Stomach (tissue), 9 donors: Measurements from ENCODE around the gene TNS3. TPM values are rescaled to one million over a fixed set of nuclear protein-coding genes. Genes with fewer than 3 reads are reported as not detected.
A peak's percentile ranks its signal among the peaks of the same experiment; 100 is the strongest.

ENCODE experiments used
- DNase-seq, 2 donors: peaks; one replicate each; pipeline versions ENCODE4 v3.0.0 to v3.0.0-alpha.2; 2013 to 2019
- H3K27ac ChIP-seq, 5 donors: fragments of 200-600 bp in 4 of 5; sonication (generic) in 4 of 5; one replicate each; pipeline ENCODE4 v1.5.1; 2013 to 2019; ENCODE audit warnings: mild to moderate bottlenecking in 1 of 5, moderate library complexity in 1 of 5
- H3K27me3 ChIP-seq, 3 donors: fragments of 200-600 bp; sonication (generic); one replicate each; pipeline ENCODE4 v1.5.1; 2017 to 2019; ENCODE audit warnings: mixed run types in 1 of 3
- H3K36me3 ChIP-seq, 4 donors: fragments of 200-600 bp; sonication (generic); 1 replicate in 3 of 4; 2 replicates in 1 of 4; pipeline ENCODE4 v1.5.1; 2016 to 2019
- H3K4me1 ChIP-seq, 4 donors: fragments of 200-600 bp; sonication (generic); one replicate each; pipeline ENCODE4 v1.5.1; 2016 to 2019
- H3K4me3 ChIP-seq, 4 donors: fragments of 200-600 bp; sonication (generic) in 3 of 4; one replicate each; pipeline ENCODE4 v1.5.1; 2016 to 2019; ENCODE audit warnings: mild to moderate bottlenecking in 1 of 4
- H3K9me3 ChIP-seq, 4 donors: fragments of 200-600 bp; sonication (generic); one replicate each; pipeline ENCODE4 v1.5.1; 2016 to 2019
- CTCF ChIP-seq, 7 experiments: fragments of 450-650 bp in 4 of 7; fragments of 200-600 bp in 3 of 7; sonication (generic) in 3 of 7; IDR thresholded peaks; one replicate each; pipeline ENCODE4 v1.5.1; 2016 to 2019; ENCODE audit warnings: antibody characterized with exemption in 7 of 7, control low read depth in 2 of 7, mild to moderate bottlenecking in 1 of 7
- EP300 ChIP-seq: sonication (generic); formaldehyde crosslinking; IDR thresholded peaks from one replicate; pipeline ENCODE4 v1.6.1; 2017; ENCODE audit warnings: antibody characterized with exemption
- POLR2A ChIP-seq, 4 donors: fragments of 450-650 bp; IDR thresholded peaks; one replicate each; pipeline ENCODE4 v1.6.1; 2016; ENCODE audit warnings: antibody characterized with exemption in 4 of 4, control low read depth in 2 of 4, mild to moderate bottlenecking in 1 of 4, moderate library complexity in 1 of 4
- POLR2AphosphoS5 ChIP-seq, 3 donors: sonication (generic); formaldehyde crosslinking; IDR thresholded peaks; one replicate each; pipeline ENCODE4 v1.6.1; 2016; ENCODE audit warnings: antibody characterized with exemption in 3 of 3
- WGBS, 5 donors: extraction: QIAGEN DNeasy Blood & Tissue Kit in 3 of 5; methylation state at CpG; one replicate each; pipeline versions ENCODE4 v1.1.5 to v1.1.7; 2013 to 2018; 5-methylcytosine and 5-hydroxymethylcytosine counted together
- intact Hi-C: fragments of 100-400 bp; cut with DNase I; formaldehyde crosslinking; loops from one replicate; pipeline ENCODE4 v1.15.1; 2023; ENCODE audit warnings: low total_unique reads
- polyA plus RNA-seq, 3 donors: library from polyadenylated mRNA; stranded (reverse); fragments of 200-250 nt; gene quantifications; one replicate each; pipeline ENCODE4 v1.2.3, GENCODE V29; 2013
- total RNA-seq, 5 donors: library from RNA; depleted of rRNA; stranded (reverse); fragments of >200 nt; gene quantifications; one replicate each; pipeline versions ENCODE4 v1.1.0 to v1.2.3, GENCODE V29; 2014 to 2016
- donor health status: healthy with polysubstance abuse.
- donor health status: Bipolar disorder and iron deficiency.
- donor health status: healthy.

TNS3 gene
- total and polyA plus RNA-seq, 8 donors = 10.0 to 105 (median 41.0) TPM

GRCh38 chr7:47379629-47380324, 202.1 kb downstream of the TNS3 start:
- intact Hi-C loops = no loop called here
- Histone ChIP-seq H3K9me3 (no peaks in the 10 kb centered on the region), H3K4me3 (peak overlapping the region in 2 of 4 donors; percentile 13 to 21), H3K27ac (peak overlapping the region; percentile 60 to 84 (median 67)), H3K36me3 (peaks cover 0 to 8% (median 2%) of the 10 kb centered on the region in 4 donors), H3K4me1 (peaks cover 36 to 86% (median 61%) of the 10 kb centered on the region in 4 donors), H3K27me3 (no peaks in the 10 kb centered on the region)
- DNase-seq = peak; percentile 85 to 92
- WGBS, 5 donors = 18 to 30% (median 23%) methylated on average over 20 of the region's 20 CpGs
- no peak for TF ChIP-seq EP300
- peak in 2 of 3 donors; percentile 55 to 69 for TF ChIP-seq POLR2AphosphoS5 (IDR thresholded peaks at IDR 0.05)
- no peak for TF ChIP-seq CTCF (IDR thresholded peaks at IDR 0.05)
- no peak for TF ChIP-seq POLR2A (IDR thresholded peaks at IDR 0.05)

- Histone ChIP-seq H3K4me1 (peaks cover 39 to 87% (median 68%) of the 10 kb centered on the region in 4 donors), H3K27me3 (no peaks in the 10 kb centered on the region), H3K27ac (no peak overlapping the region), H3K36me3 (peaks cover 0 to 7% (median 0%) of the 10 kb centered on the region in 4 donors), H3K4me3 (no peak overlapping the region), H3K9me3 (no peaks in the 10 kb centered on the region)
- intact Hi-C loops = no loop called here
- no peak for DNase-seq
- 76 to 90% (median 84%) methylated on average over 11 of the region's 11 CpGs for WGBS, 5 donors
- TF ChIP-seq POLR2AphosphoS5 (IDR thresholded peaks at IDR 0.05) = no peak
- TF ChIP-seq EP300 = no peak
- no peak for TF ChIP-seq CTCF (IDR thresholded peaks at IDR 0.05)
- TF ChIP-seq POLR2A (IDR thresholded peaks at IDR 0.05) = no peak
Measured at GRCh38 chr7:47378728-47379395, 203.0 kb downstream of the TNS3 start.

- no peak for DNase-seq
- peaks cover 0 to 7% (median 0%) of the 10 kb centered on the region in 4 donors for H3K36me3 ChIP-seq
- peaks cover 50 to 89% (median 71%) of the 10 kb centered on the region in 4 donors for H3K4me1 ChIP-seq
- H3K9me3 ChIP-seq = no peaks in the 10 kb centered on the region
- intact Hi-C loops = no loop called here
- TF ChIP-seq CTCF (IDR thresholded peaks at IDR 0.05) (no peak), EP300 (no peak), POLR2A (IDR thresholded peaks at IDR 0.05) (no peak), POLR2AphosphoS5 (IDR thresholded peaks at IDR 0.05) (no peak)
- no peak overlapping the region for H3K4me3 ChIP-seq
- H3K27ac ChIP-seq = no peak overlapping the region
- WGBS, 5 donors = 87 to 89% (median 87%) methylated on average over 4 of the region's 4 CpGs
- H3K27me3 ChIP-seq = no peaks in the 10 kb centered on the region
Measured at GRCh38 chr7:47377741-47378140, 204.2 kb downstream of the TNS3 start.

GRCh38 chr7:47376991-47377616, 204.8 kb downstream of the TNS3 start:
- Histone ChIP-seq H3K27me3 (no peaks in the 10 kb centered on the region), H3K4me3 (no peak overlapping the region), H3K4me1 (peaks cover 48 to 89% (median 72%) of the 10 kb centered on the region in 4 donors), H3K9me3 (no peaks in the 10 kb centered on the region), H3K27ac (no peak overlapping the region), H3K36me3 (peaks cover 0 to 2% (median 0%) of the 10 kb centered on the region in 4 donors)
- TF ChIP-seq POLR2A (IDR thresholded peaks at IDR 0.05) (no peak), EP300 (no peak), CTCF (IDR thresholded peaks at IDR 0.05) (no peak), POLR2AphosphoS5 (IDR thresholded peaks at IDR 0.05) (no peak)
- WGBS, 5 donors = 59 to 75% (median 70%) methylated on average over 10 of the region's 10 CpGs
- intact Hi-C loops = no loop called here
- peak in 1 of 2 donors; percentile 23 for DNase-seq
